ENCODE measurements around the gene CACNA1S. TPM values are rescaled to one million over a fixed set of nuclear protein-coding genes. Genes with fewer than 3 reads are reported as not detected.

Gene CACNA1S
- total RNA-seq, 4 donors from 2014 or later: 0.07 TPM; not detected in 3

GRCh38 chr1:201025571-201026002, 86.6 kb downstream of the CACNA1S start:
- Histone ChIP-seq H3K27ac (no peak overlapping the region), H3K27me3 (no peaks in the 10 kb centered on the region), H3K36me3 (no peaks in the 10 kb centered on the region), H3K9me3 (no peaks in the 10 kb centered on the region), H3K4me3 (no peak overlapping the region), H3K4me1 (peaks cover 0 to 10% of the 10 kb centered on the region in 2 donors)
- DNase-seq: no peak
- TF ChIP-seq, protein P1, sequence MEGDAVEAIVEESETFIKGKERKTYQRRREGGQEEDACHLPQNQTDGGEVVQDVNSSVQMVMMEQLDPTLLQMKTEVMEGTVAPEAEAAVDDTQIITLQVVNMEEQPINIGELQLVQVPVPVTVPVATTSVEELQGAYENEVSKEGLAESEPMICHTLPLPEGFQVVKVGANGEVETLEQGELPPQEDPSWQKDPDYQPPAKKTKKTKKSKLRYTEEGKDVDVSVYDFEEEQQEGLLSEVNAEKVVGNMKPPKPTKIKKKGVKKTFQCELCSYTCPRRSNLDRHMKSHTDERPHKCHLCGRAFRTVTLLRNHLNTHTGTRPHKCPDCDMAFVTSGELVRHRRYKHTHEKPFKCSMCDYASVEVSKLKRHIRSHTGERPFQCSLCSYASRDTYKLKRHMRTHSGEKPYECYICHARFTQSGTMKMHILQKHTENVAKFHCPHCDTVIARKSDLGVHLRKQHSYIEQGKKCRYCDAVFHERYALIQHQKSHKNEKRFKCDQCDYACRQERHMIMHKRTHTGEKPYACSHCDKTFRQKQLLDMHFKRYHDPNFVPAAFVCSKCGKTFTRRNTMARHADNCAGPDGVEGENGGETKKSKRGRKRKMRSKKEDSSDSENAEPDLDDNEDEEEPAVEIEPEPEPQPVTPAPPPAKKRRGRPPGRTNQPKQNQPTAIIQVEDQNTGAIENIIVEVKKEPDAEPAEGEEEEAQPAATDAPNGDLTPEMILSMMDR (IDR thresholded peaks at IDR 0.05): no peak
- no peak for TF ChIP-seq POLR2A (IDR thresholded peaks at IDR 0.05)
- intact Hi-C loops (cut with DNase I; ENCODE audit: low total_unique reads): no loop called here

DNA sequence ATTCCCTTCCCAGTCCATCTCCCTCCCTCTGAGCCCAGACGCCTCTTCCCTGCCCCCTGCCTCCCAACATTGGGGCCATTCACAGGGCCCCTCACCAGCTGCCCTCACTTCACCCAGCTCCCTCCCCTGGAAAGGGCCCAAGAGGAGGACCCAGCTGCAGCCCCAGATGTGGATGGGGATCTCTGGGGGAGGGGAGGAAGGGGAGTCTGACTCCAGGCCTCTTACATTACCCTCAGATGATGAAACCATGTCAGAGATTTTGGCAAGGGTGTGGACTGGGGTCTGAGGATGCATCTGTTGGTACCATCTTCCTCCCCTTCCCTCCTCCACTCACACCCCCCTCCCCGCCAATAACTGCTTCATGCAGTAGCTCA, 87.6 kb downstream of the CACNA1S start:
- Histone ChIP-seq H3K4me3 (no peak overlapping the region), H3K4me1 (peaks cover 0 to 10% of the 10 kb centered on the region in 2 donors), H3K27me3 (no peaks in the 10 kb centered on the region), H3K36me3 (no peaks in the 10 kb centered on the region), H3K9me3 (no peaks in the 10 kb centered on the region), H3K27ac (no peak overlapping the region)
- intact Hi-C loops (cut with DNase I; ENCODE audit: low total_unique reads): no loop called here
- TF ChIP-seq, protein P1 (IDR thresholded peaks at IDR 0.05): no peak
- no peak for TF ChIP-seq POLR2A (IDR thresholded peaks at IDR 0.05)
- DNase-seq: no peak

GRCh38 chr1:201023920-201024624, 88.2 kb downstream of the CACNA1S start:
- H3K4me3 ChIP-seq: peak overlapping the region in 1 of 2 donors; percentile 43
- H3K4me1 ChIP-seq: peaks cover 0 to 10% of the 10 kb centered on the region in 2 donors
- no peaks in the 10 kb centered on the region for H3K9me3 ChIP-seq
- H3K36me3 ChIP-seq: no peaks in the 10 kb centered on the region
- no peak for DNase-seq
- TF ChIP-seq POLR2A (IDR thresholded peaks at IDR 0.05): no peak
- TF ChIP-seq, protein P1 (IDR thresholded peaks at IDR 0.05): no peak
- peak overlapping the region in 1 of 2 donors; percentile 3 for H3K27ac ChIP-seq
- intact Hi-C loops (cut with DNase I; ENCODE audit: low total_unique reads): no loop called here
- no peaks in the 10 kb centered on the region for H3K27me3 ChIP-seq

DNA sequence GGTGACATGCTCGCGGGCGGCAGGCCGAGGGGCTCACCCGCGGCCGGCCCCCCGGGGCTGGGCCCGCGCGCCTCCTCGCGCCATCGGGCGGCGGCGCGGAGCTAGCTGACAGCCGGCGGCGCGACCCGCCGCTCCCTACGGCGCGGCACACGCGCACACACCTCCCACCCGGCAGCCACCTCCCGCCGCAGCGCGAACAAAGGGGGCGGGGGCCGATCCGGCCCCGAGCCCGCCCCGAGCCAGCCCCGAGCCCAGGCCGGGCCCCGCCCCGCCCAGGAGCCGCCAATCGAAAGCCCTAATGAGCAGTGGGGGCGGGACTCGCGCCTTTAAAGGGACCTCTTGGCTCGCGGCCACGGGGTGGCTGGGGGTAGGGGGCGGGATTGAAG, 88.7 kb downstream of the CACNA1S start, which contains the start of gene KIF21B:
KIF21B (minus strand) TSS at position 198 of the 386 bp plus-strand sequence. CDS start 331 bp downstream, outside the sequence.
- TF ChIP-seq, protein P1 (IDR thresholded peaks at IDR 0.05): no peak
- TF ChIP-seq POLR2A (IDR thresholded peaks at IDR 0.05): peak in 1 of 2 donors; percentile 21
- no peaks in the 10 kb centered on the region for H3K9me3 ChIP-seq
- peaks cover 0 to 10% of the 10 kb centered on the region in 2 donors for H3K4me1 ChIP-seq

DNA sequence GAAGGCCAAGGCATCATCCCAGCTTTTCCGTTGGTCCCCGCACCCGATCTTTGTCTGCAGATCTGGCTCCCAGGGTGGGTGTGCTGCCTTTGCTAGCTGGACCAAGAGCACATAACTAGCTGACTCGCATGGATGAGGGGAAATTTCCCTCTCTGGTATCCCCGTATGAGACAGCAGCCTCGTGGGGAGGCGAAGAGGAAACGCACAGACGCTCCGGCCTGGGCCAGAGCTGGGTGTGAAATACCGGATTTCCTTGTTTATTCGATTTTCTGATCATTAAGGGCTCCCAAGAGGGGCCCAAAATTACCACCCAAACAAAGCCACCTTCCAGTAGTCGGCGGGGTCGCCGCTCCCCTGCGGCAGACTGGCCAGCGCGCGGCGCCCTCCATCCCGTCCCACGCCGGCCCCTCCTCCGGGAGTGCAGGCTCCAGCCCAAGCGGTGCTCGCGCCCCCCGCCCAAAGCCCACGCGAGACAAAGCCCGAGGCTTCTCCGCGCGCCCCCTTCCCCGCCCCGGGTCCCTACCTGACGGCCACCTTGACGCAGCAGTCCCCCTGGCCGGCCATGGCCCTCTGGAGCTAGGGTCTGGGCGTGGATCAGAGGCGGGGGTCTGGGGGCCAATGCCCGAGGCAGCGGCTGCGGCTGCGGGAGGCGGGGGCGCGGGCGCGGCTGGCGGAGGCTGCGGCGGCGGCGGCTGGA, 89.3 kb downstream of the CACNA1S start:
- intact Hi-C loops (cut with DNase I; ENCODE audit: low total_unique reads): no loop called here
- TF ChIP-seq POLR2A (IDR thresholded peaks at IDR 0.05): no peak
- TF ChIP-seq, protein P1 (IDR thresholded peaks at IDR 0.05): no peak
- DNase-seq: no peak
- peak overlapping the region; percentile 13 to 34 for H3K27ac ChIP-seq
- H3K4me1 ChIP-seq: peaks cover 0 to 10% of the 10 kb centered on the region in 2 donors
- H3K9me3 ChIP-seq: no peaks in the 10 kb centered on the region
- H3K36me3 ChIP-seq: no peaks in the 10 kb centered on the region
- peak overlapping the region; percentile 31 to 43 for H3K4me3 ChIP-seq
- no peaks in the 10 kb centered on the region for H3K27me3 ChIP-seq

More for the DNA sequence above, 88.7 kb downstream of the CACNA1S start, which contains the start of gene KIF21B:
- intact Hi-C loops (cut with DNase I; ENCODE audit: low total_unique reads): no loop called here
- H3K36me3 ChIP-seq: no peaks in the 10 kb centered on the region
- peak; percentile 62 to 76 for DNase-seq
- peak within 1 kb of the TSS; percentile 31 to 43 for H3K4me3 ChIP-seq
- peak within 1 kb of the TSS; percentile 13 to 34 for H3K27ac ChIP-seq
- no peaks in the 10 kb centered on the region for H3K27me3 ChIP-seq
